HG03460 (cell line): ENCODE measurements around the gene RIMBP2.

ENCODE experiments used
- ATAC-seq: cut with Tn5 transposase; IDR thresholded peaks from one replicate; pipeline ENCODE4 v1.9.1; 2021; ENCODE audit not compliant: unreplicated experiment

Gene RIMBP2

DNA sequence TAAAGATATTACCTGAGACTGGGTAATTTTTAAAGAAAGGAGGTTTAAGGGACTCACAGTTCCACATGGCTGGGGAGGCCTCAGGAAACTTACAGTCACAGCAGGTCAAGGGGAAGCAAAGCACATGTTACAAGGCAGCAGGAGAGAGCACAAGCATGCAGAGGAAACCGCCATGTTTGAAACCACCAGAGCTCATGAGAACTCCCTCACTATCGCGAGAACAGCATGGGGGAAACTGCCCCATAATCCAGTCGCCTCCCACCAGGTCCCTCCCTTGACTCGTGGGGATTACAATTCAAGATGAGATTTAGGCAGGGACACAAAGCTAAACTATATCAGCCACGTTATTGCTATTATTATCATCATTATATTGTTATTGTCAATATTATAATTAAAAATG is 138.7 kb downstream of the RIMBP2 start:
- ATAC-seq: no peak

DNA sequence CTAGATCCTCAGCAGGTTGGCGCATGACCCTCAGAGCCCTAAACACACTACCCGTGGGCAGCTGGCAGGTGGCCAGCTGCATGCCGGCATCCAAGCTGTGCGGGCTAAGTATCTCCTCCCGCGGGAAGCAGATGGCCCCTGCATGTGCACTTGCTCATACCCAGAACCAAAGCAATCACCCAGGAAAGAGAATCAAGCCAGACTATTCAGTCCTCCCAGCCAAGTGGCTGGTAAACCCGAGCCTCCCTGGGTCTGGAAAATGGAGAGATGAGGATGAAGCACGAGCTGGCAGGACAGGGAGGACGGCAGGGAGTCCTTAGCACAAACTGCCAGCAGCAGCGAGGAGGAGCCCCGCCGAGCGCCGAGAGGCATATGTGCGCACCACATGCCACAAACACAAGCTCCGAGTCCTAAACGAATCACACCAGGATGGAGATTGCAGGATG is 139.7 kb downstream of the RIMBP2 start:
- no peak for ATAC-seq

DNA sequence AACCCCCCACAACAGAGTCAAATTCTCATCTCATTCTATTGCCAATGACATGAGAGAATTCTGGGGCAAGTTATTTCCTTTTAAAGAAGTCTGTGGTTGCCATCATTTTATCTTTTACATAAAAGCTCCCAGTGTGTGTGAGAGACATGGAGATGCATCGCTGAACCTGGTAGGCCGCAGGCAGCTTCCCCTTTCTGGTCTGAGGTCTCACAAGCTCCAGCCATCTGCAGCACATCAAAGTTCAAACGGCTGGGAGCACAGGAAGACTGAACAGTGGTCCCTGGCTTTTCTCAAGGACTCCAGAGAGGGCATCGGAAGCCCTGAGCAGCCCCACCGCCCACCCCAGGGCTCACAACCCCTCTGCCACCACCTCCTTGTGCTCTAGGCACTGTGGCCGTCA is 141.7 kb downstream of the RIMBP2 start:
- no peak for ATAC-seq

DNA sequence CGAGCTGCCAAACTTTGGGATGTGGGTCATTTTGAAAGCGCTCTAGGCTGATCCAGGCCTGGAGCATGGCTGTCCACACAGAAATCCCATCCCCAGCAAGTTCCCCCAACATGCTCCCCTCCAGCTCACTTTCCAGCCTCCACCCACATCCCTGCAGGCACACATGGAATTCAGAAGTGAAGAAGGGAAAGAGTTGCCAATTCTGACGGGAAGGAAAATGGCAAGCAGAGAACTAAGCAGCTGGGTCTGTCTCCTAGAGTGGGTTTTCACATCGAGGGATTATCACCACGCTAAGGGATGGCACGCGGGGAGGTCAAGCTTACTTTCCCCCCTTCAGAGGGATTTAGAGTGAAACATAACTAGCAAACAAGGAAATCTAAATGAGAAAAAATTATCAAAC is 142.3 kb downstream of the RIMBP2 start:
- ATAC-seq: no peak

DNA sequence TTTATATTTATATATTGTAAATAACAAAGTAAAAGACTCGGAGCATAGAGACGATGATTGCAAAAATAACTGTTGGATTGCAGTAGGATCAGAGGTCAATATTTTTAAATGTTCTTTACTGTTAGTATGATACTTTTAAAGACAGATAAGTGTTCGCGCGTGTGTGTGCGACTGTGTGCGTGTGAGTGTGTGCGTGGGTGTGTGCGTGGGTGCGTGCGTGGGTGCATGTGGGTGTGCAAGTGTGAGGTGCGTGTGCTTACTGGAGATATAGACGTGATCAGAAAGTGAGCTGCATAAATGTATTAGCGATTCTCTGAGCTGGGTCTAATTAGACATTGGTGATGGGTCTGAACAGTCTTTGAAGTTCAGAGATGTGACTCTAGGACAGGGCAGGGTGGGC is 142.9 kb downstream of the RIMBP2 start:
- ATAC-seq: no peak

DNA sequence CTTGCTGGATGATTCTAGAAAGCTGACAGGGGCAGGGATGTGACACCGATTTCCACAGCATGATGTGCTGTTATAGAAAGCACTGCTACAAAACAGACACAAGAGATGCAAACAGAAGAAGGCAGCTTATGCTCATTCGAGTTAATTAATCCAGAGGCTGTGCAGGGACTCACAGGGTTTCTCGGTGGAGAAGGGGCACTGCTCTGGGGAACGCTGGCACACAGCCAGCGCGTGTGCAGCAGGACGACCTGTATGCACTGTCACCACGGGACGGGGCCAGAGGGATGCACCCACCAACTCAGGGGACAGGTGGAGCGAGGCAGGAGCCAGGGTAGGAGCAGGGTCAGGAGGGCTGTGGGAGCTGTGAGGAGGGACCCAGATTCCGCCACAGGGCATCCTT is 143.5 kb downstream of the RIMBP2 start:
- ATAC-seq: no peak

DNA sequence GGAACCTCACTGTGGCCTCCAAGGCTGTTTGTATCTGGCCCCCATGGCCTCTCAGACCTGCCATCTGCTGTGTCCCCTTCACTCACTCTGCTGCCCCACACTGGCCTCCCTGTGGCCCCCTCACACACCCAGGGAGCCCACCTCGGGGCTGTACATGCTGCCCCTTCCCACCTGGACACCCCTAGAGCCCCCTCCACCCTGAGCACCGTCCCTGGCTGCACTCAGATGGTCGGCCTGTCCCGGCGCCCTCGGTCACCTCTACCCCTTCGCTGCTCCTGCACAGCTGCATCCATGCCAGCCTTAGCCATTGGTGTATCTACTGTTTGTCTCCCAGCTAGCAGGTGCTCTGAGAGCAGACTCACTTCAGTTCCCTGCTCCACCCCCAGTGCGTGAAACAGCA is 144.4 kb downstream of the RIMBP2 start:
- no peak for ATAC-seq

DNA sequence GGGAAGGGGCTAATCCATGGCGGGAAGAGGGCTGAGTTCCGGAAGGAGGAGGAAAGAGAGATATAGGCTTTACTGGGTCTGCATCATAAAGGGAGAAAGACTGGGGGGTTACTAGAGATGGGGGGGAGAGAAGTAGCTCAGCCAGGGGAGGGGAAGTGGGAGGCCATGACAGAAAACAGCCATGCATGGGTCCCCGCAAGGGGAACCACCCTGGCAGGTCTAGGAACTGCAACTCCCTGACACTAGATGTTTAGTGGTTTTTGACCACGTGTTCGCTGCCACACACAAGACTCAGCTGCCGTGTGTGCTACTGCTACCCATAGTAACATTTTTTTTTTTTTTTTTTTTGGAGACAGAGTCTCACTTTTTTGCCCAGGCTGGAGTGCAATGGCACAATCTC is 145.0 kb downstream of the RIMBP2 start:
- ATAC-seq: peak; percentile 58

DNA sequence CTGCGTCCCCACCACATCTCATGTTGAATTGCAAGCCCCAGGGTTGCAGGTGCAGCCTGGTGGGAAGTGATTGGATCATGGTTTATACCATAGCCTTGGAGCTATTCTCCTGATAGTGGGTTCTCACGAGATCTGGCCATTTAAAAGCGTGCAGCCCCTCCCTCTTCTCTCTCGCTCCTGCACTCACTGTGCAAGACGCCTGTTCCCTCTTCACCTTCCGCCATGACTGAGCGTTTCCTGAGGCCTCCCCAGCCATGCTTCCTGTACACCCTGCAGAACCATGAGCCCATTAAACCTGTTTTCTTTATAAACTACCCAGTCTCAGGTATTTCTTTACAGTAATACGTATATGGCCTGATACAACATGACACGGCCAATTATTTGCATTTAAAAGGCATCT is 146.6 kb downstream of the RIMBP2 start:
- ATAC-seq: no peak

DNA sequence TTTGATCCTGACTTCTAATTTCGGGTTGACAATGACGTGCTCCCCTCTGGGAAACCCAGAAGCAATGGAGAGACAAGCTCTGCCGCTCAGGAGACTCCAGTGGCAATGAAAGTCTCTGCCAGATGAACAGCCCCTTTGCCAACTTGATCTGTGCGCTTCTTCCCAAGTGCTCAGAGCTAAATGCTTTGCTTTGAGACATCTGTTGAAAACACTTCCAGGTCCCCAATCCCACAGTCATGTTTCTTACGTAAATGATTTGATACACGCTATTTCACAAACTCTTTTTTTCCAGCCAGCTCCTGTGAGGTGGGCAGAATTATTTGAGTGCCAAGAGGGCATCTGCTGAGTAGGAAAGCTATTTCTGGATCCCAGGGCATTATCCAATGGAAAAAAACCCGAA is 147.6 kb downstream of the RIMBP2 start:
- no peak for ATAC-seq

DNA sequence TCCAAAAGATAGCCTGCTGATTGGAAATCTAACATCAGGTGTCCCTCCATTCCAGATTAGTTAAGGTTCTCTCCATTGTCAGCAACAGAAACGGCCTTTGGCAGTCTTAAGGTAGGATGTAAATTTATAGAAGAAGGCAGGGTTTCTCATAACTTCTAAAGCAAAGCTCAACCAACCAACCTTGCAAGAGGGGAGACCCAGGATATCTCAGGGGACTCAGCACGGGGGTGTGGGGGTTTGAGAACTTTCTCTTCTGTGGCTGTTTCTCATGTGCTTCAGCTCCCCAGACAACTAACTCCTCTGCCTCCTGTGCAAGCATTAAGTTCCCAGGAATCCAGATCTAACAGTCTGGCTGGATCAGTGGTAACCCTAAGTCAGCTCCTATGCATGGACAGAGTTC is 148.1 kb downstream of the RIMBP2 start:
- no peak for ATAC-seq

DNA sequence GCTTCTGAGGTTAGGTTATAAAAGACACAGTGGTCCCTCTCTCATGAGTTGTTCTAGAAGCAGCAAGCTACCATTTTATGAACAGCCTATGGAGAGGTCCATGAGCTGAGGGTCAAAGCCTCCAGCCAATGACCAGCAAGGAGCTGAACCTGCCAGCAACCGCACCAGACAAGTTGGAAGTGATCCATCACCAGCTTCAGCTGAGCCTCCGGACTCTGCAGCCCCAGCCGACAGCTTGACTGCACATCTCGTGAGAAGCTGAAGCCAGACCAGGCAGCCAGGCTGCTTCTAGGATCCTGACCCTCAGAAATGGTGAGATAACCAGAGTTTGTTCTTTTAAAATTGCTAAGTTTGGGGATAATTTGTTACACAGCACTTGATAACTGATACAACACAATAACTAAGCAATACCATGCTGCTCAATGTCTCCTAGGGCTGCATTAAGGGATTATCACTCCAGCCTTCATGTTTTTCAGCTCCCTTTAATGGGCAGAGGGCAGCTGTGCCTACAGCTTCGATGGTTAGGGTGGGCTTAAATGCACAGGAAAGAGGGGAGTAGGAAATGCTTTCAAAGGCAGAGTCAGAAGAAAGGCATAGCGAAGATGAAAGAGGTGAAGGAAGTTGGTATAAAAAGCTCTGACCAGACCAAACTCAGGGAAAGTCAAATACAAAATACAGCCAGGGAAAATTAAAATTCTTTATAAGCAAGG is 149.5 kb downstream of the RIMBP2 start:
- ATAC-seq: no peak

DNA sequence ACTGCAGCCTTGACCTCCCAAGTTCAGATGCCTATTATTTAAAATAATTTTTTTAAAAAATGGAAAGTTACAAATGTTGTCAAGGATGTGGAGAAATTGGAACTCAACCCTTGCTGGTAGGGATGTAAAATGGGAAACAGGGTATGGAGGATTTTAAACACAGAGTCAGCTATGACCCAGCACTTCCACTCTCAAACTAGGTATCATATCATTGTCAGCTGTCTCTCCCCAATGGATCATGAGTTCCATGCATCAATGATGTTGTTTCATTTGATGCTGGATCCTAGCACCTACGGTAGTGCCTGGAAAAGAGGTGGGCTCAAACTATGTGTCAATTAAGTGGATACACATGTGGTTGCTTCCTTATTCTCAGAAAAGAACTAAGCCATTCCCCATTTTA is 150.9 kb downstream of the RIMBP2 start:
- ATAC-seq: no peak

DNA sequence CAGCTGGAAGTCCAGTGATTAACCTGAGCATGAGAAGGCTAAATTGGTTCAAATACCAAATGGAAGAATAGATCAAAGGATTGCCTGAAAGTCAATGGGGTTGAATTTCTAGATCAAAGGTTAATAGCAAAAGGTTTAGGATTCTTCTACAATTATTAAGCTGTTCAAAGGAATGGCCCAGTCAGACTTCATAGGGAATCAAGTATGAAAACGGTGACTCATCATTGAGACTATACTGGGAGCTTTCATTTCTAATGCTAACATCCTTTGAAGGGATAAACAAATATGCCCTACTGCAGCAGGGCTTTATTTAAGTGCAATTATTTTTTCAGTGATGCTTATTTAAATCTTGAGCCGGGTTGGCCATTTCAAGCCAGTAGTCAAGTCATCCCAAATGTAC is 152.8 kb downstream of the RIMBP2 start:
- no peak for ATAC-seq

DNA sequence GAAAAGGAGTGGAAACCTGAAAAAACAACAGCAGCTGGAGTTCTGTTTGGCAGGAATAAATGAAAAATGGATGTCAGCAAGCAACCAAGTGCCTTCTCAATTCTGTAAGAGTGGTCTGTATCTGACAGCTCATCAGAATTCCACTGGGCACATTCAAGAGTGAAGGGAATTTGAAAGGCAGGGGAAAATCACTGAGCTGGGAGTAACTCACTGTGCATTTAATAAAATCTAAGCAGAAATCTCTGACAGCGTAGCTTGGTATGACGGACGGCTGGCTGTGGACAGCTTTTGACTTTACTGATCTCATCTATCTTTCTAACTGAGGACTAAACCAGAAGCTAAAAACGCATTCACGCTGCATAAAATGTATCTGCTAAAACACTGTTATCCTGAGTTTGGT is 153.4 kb downstream of the RIMBP2 start:
- no peak for ATAC-seq

DNA sequence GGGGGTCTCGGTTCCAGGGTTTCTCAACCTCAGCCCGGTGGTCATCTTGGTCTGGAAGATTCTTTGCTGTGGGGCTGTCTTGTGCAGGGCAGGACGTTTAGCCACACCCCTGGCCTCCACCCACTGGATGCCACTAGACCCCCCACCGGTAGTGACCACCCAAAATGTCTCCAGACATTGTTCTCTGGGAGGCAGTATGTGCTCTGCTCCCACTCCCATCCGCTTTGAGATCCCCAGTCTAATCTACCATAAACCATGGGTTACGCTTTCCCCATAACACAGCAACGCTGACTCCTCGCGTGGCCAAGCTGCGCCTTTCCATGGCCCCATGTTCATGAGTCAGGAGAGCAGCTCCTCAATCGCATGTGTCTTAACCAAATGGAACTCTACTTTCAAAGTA is 155.8 kb downstream of the RIMBP2 start:
- ATAC-seq: no peak

DNA sequence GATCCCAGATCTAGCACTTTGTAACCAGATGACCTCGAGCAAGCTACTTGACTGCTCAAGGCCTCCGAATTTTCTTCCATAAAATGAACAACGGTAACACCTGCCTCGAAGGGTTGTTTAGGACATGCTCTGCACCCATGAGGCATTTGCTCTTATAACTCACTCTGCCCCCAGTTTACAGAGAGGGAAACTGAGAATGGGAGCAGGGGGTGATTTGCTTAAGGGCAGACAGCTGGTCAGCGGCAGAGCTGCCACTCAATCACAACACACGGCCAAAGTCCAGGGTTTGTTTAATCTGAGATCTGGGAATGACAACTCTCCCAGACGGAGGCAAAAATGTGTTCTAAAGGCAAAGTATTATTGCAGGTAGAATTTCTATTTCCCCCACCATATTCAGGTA is 156.3 kb downstream of the RIMBP2 start:
- no peak for ATAC-seq

DNA sequence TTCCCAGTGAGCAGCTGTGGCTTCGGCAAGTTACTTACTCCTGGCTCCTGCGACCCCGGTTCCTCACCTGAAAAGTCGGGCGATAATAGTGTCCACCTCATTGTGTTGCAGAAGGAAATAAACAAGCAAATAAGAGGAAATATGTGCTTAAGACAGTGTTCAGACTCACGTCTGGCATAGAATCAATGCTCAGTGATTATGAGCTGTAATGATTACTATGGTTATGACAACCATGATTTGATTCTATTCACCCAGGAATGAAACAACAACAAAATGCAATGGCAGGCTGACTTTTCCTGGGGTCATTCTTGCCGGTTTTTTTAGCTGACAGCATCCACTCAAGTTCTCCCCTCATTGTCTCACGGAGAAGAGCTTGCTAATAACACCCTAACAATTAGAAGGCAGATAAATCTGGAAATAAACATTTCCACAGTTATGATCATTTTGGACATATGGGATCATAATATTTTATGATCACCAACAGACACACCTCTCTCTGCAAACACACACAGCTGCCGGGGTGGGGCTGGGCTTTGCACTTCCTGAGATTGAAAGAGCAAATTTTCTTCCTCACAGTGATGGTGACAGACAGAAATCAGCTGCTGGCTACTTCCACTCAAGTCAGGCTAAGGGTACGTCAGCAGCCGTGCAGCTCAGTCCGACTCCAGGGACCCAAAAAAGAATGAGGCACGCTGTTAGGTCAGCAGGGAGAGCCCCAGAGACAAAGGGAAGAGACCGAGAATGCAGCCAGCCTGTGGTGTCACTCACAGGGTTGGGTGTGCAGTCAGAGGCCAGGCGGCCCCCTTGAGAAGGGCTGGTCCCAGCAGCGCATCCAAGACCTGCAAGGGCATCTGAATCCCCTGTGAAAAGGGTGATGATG is 158.0 kb downstream of the RIMBP2 start:
- no peak for ATAC-seq

DNA sequence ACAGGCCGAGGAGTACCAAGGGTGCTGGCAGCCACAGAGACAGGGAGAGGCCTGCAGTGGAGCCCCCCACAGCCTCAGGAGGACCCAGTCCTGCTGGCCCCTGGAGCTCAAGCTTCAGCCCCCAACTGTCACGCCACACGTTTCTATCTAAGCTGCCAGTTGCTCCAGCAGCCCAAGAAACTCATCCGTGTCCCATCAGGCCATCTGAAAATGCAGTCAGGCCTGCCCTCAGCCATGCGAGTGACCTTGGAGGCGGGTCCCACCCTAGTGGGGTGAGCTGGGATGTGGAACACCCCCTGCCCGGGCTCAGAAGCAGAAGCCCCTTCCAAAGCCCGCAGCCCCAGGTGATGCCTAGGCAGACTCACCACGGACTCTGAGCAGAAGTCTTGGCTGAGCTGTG is 158.9 kb downstream of the RIMBP2 start:
- no peak for ATAC-seq

DNA sequence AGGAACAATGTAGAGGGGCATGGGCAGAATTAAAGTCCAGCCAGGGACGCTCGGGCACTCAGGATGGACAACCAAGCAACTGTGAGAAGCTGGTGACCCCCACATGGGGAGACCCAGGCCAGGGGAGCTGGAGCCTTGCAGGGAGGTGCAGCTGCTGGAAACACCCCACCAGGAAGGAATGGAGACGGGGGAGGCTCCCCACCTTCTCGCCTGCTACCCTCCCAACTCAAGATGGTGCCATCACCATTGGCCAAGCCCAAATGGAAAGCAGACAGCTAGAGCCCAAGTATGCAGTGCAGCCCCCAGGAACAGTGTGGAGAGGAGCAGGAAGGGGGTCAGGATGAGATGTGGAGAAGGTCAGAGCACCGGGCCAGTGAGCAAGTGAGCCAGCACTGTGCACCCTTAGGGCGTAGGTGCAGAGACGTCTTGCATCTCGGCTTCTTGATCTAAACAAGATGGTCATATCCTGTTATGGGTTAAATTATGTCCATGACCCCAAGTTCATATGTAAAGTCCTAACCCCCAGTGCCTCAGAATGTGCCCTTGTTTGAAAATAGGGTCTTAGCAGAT is 159.5 kb downstream of the RIMBP2 start:
- ATAC-seq: no peak

DNA sequence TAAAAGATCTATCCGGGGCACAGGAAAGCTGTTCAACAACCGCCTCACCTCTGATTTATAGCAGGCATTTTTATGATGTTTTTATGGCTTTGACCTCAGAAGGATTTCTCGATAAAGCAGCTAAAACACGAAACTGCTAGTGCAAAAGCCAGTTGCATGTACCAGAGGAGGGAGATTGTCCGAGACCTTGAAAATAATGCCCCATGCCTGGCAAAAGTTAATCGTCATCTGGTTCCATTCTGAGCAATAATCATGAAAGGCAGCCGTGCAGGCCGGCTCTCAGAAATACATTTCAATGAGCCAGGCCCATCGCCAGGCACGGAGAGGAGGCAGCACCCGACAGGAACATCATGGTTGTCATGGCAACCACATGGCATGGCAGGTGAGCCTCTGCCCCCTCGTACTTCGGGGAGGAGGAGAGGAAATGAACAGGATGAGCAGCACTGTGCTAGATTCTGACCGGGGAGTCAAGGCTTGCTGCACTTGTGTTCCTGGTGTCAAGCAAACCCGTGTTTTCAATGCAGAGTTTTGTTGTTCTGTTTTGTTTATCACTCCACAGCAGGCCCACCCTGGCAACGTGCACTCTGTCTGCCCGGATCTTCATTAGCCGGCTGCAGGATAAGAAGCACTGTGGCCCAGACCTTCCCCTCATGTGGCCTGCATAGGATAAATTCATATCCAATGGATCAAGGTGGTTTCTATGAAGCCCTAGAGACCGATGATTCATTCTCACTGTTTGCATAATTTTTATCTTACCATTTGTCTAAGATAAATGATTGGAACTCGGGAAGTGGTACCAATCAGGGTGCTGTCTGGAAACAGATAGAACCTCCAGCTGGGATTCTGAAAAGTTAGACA is 160.2 kb downstream of the RIMBP2 start:
- ATAC-seq: no peak
